NAMALWA (cell line): Measurements from ENCODE around the gene SYNDIG1L.
"Not testable (repeated sequence)": the region's sequence is repeated elsewhere in the genome, so short reads cannot be mapped to it uniquely, and the experiment has no call there.

ENCODE experiments used
- DNase-seq: peaks from one replicate; pipeline ENCODE4 v3.0.0-alpha.2; 2015; ENCODE audit warnings: low spot score

The SYNDIG1L gene

GRCh38 chr14:74402401-74403251 lies 23.4 kb downstream of the SYNDIG1L start:
- DNase-seq = peak; percentile 60

DNA sequence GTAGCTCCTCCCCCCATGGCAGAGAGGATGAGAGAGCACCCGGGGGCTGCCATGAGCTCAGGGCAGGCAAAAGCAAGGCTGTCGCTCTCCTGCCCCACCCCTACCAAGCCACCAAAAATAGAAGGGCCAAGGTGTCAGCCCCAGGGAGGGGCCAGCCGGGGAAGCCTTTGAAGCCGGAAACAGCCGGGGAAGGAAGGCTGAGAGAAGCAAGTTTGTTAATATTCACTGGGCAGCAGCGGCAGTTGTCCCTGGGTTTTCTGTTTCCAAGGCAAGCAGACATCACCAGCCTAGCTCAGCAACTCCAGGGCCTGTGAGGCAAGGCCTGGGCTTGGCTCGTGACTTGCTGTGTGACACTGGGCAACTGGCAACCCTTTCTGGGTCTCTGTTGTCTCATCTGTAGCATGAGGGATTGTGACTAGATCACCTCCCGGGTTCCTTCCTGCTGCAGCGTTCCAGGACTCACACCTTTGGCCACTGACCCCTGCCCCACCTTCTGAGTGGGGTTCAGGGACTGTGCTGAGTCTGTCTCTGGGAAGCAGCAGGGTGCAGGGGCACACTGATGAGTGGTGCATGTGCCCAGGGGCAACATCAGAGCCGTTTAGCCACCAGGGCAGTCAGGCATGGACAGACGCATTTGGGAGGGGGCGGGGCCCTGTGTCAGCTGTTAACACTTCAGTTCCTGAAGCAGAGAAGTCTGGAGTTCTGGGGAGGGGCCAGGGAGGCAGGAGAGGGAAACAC lies 24.3 kb downstream of the SYNDIG1L start:
- DNase-seq = peak; percentile 82

DNA sequence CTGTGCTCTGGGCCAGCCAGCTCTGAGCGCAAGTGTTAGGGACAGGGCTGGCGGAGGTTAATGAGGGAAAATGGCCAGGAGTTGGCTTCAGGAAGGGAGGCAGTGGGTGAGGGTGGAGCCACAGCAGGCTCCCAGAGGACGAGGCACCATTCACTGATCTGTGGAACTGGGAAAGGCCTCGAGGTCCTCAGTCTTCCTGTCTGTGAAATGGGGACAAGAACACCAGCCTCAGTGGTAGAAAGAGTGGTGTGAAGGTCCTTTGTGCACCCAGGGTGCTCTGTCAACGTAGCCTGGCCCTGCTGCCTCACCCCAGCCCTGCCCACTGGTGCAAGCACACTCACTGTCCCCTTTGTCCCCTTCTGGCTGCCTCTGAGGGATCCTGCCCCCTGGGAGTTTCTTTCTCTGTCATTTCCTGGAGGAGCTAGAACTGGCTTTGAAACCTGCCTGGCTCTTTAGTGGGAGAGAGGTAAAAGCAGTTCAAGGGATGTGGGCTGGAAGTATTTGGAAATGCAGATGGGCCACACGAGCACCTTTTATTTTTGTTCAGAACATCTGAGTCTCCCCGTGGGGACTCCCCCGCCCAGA lies 25.0 kb downstream of the SYNDIG1L start:
- DNase-seq = no peak

DNA sequence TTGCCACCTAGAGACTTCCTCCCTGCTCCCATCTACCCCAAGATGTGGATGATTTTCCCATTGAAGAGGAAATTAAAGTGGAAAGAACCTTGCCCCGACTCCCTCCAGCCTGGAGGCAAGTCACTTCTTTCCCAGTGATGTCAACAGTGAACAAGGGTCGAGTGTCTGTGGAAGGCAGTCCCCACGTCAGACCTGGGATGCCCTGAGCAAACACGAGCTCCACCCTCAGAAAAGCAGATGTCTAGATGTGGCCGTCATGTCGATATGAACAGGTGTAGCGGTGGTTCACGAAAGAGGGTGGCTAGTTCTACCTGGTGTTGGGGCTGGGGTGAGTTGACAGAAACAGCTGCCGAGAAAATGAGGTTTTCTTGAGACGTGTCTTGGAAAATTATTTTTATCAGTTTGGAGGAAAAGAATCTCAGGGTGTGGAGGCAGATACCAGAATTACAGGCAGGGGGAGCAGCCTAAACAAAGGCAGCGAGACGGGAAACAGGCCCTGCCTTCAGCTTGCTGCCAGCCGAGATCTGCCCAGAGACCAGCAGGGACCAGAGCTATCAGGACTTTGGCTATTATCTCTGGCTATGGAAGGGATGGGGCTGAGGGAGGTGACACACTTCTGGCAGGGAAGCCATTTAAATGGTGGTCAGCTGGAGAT lies 25.9 kb downstream of the SYNDIG1L start:
- DNase-seq = peak; percentile 10

DNA sequence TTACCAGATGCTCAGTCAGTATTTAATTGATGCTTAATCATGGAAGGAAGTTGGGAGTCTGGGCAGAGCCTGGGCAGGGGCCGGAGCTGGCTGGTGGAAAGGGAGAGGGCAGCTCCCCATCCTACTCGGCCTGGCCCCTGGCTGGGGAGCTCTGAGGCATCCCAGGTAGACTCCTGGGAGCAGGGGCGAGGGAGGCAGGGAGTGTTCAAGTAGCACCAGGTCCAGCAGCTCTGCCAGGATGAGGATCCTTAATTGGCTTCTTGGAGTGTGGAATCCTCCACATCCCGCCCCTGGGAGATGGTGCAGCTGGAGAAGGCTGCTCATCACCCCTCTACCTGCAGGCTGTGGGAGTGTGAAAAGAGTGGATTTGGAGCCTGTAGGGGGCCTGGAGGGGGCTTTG lies 30.9 kb downstream of the SYNDIG1L start:
- DNase-seq = no peak

- DNase-seq = no peak
Observed at GRCh38 chr14:74394549-74394948, 31.5 kb downstream of the SYNDIG1L start.

GRCh38 chr14:74392616-74393570 lies 33.1 kb downstream of the SYNDIG1L start:
- no peak for DNase-seq

DNA sequence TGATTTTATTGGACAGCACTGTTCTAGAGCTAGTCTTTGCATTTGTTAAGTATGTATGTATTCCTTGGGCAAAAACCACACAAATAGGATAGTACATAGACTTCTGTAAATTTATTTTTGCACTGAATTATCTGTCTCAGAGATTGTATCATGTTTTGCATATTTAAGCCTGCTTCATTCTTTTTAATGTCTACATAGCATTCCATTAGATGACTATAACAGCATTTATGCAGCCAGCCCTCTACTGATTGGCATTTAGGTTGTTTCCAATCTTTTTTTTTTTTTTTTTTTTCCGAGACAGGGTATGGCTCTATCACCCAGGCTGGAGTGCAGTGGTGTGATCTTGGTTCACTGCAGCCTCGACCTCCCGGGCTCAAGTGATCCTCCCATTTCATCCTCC lies 34.5 kb downstream of the SYNDIG1L start:
- no peak for DNase-seq

DNA sequence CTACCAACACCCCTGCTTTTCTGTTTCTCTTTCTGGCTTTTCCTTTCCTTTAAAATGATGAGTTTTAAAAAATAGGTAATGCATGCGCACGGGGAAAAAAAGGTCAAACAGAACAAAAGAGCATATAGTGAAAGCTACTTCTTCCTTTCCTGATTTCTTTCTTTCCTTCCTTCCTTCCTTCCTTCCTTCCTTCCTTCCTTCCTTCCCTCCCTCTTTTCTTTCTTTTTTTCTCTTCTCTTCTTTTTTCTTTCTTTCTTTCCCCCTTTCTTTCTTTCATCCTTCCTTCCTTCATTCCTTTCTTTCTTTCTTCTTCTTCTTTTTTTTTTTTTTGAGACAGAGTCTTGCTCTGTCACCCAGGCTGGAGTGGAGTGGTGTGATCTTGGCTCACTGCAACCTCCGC lies 35.5 kb downstream of the SYNDIG1L start:
- DNase-seq = not testable (repeated sequence)

DNA sequence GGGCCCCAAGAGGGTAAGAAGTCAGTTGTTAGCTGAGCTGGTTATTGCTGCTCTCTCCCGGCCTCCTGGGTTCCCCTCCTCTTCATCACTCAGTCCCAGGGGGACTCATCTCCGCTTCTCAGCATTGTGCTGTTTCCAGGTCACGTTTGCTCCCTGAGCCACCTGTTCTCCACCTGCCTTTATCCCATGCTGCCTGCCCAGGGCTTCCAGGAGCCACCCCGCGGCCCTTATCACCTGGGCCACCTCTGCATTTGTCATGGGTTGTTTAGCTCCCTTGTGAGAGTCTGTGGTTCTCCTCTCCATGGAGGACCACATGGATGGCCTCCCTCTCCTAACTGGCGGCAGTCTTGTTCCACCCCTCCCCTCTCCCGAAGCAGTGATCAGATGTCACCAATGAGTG lies 36.0 kb downstream of the SYNDIG1L start:
- no peak for DNase-seq

- no peak for DNase-seq
Observed at GRCh38 chr14:74382231-74382630, 43.8 kb downstream of the SYNDIG1L start.

GRCh38 chr14:74381571-74381970 lies 44.4 kb downstream of the SYNDIG1L start:
- not testable (repeated sequence) for DNase-seq

DNA sequence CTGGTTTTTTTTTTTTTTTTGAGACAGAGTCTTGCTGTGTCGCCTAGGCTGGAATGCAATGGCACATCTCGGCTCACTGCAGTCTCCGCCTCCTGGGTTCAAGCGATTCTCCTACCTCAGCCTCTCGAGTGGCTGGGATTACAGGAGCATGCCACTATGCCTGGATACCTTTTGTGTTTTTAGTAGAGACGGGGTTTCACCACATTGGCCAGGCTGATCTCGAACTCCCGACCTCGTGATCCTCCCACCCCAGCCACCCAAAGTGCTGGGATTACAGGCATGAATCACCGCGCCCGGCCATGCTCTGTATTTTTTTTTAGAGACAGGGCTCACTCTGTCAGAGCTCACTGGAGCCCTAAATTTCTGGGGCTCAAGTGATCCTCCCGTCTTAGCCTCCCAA lies 45.2 kb downstream of the SYNDIG1L start:
- DNase-seq = no peak

DNA sequence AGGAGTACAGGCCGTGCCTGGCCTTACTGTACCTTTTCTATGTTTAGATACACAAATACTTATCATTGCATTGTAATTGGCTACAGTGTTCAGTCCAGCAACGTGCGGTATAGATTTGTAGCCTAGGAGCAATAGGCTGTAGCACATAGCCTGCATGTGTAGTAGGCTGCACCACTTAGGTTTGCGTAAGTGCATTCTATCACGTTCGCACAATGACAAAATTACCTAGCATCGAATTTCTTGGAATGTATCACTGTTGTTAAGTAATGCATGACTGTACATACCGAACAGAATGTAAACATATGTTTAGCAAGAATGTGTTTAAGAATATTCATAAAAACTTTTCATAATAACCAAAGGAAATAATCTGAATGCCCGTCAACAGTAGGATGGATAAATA lies 45.8 kb downstream of the SYNDIG1L start:
- DNase-seq = no peak

DNA sequence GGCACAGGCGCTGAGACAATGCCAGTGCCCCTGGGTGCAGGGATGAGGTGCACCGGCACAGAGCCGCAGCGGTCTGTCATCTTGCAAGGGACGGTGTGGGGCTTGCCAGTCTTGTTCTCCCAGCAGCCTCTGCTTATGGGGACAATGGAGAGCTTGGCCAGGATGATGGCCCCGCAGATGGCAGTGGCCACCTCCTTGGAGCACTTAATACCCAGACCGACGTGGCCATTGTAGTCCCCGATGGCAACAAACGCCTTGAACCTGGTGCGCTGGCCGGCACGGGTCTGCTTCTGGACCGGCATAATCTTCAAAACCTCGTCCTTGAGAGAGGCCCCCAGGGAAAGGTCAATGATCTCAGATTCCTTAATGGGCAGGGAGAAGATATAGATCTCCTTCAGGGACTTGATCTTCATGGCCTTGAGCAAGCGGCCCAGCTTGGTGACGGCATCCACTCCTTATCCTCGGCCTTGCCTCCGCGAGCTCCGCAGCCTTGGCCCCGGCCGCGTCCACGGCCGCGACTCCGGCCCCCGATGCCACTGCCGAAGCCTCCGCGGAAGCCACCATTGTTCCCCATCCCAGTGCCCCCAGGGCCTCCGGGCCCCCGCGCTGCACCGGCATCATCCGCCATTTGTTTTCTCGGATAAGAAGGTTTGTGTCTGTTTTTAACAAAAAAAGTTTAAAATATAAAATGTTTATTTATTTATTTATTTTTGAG lies 47.9 kb downstream of the SYNDIG1L start:
- DNase-seq = no peak

DNA sequence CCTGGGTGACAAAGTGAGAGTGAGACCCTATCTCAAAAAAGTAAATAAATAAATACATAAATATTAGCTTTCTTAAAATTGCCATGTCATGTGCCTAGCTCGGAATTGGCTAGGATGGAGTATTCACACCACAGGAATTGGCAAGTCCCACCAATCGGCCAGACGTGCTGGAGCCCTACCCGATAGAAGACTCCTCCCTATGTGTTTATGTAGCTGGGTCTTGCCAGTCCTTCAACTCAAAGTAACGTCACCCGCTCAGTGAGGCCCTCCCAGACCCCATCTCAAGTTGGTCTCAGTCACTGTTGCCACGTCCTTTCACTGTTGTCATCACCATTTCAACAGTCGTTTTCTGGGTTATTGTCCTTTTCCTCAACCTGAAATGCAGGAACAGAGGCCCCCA lies 57.6 kb downstream of the SYNDIG1L start:
- DNase-seq = no peak

GRCh38 chr14:74368026-74368425 lies 58.0 kb downstream of the SYNDIG1L start:
- DNase-seq = no peak

GRCh38 chr14:74364271-74364880 lies 61.6 kb downstream of the SYNDIG1L start:
- DNase-seq = no peak

- DNase-seq = peak; percentile 65
Observed at GRCh38 chr14:74362361-74362915, 63.6 kb downstream of the SYNDIG1L start.

DNA sequence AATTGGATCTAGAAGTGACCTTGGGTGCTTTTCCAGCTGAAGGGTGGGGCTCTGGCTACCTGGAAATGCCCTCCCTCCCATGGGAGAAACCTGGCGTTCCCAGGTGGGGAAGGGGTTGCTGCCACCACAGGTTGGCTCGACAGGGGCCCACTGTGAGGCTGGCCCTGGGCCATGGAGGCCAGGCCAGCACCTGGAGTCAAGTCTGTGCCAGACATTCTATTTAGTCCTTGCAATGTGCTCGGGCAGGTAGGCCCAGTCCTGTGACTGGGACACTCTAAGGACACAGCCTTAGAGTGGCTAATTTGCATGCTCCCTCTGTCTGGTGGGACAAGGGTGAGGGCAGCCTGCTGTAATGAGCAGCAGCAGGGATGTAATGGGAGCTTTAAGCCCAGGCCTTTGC lies 65.8 kb downstream of the SYNDIG1L start:
- no peak for DNase-seq
